GM18858 (cell line): ENCODE data around the gene SNRNP48.
A peak's percentile ranks its signal among the peaks of the same experiment; 100 is the strongest.

ENCODE experiments used
- ATAC-seq: cut with Tn5 transposase; IDR thresholded peaks from one replicate; pipeline ENCODE4 v1.9.1; 2021; ENCODE audit not compliant: unreplicated experiment

SNRNP48 gene

GRCh38 chr6:7591770-7592169, 1.8 kb downstream of the SNRNP48 start:
- ATAC-seq, result no peak

- ATAC-seq, result no peak
Measured at GRCh38 chr6:7593229-7593628, 3.2 kb downstream of the SNRNP48 start.

- ATAC-seq, result no peak
Measured at GRCh38 chr6:7594579-7595125, 4.7 kb downstream of the SNRNP48 start.

GRCh38 chr6:7604003-7604402, 14.0 kb downstream of the SNRNP48 start:
- ATAC-seq, result no peak

- peak; percentile 83 for ATAC-seq
Measured at GRCh38 chr6:7604506-7604905, 14.5 kb downstream of the SNRNP48 start.

GRCh38 chr6:7615611-7616383, 25.8 kb downstream of the SNRNP48 start:
- no peak for ATAC-seq

- peak; percentile 76 for ATAC-seq
Measured at GRCh38 chr6:7617801-7618764, 28.1 kb downstream of the SNRNP48 start.

- no peak for ATAC-seq
Measured at GRCh38 chr6:7621761-7622160, 31.8 kb downstream of the SNRNP48 start.

GRCh38 chr6:7624796-7625710, 35.1 kb downstream of the SNRNP48 start:
- ATAC-seq, result no peak

- no peak for ATAC-seq
Measured at GRCh38 chr6:7628479-7628878, 38.5 kb downstream of the SNRNP48 start.

- ATAC-seq, result no peak
Measured at GRCh38 chr6:7628909-7629308, 38.9 kb downstream of the SNRNP48 start.

- ATAC-seq, result no peak
Measured at GRCh38 chr6:7629321-7629720, 39.3 kb downstream of the SNRNP48 start.

- ATAC-seq, result no peak
Measured at GRCh38 chr6:7630792-7631191, 40.8 kb downstream of the SNRNP48 start.

GRCh38 chr6:7631466-7631865, 41.5 kb downstream of the SNRNP48 start:
- ATAC-seq, result no peak

GRCh38 chr6:7632501-7633290, 42.7 kb downstream of the SNRNP48 start:
- ATAC-seq, result no peak

- ATAC-seq, result no peak
Measured at GRCh38 chr6:7633361-7633760, 43.4 kb downstream of the SNRNP48 start.

GRCh38 chr6:7636151-7636550, 46.2 kb downstream of the SNRNP48 start:
- ATAC-seq, result no peak

- no peak for ATAC-seq
Measured at GRCh38 chr6:7637533-7637932, 47.5 kb downstream of the SNRNP48 start.

GRCh38 chr6:7639427-7639826, 49.4 kb downstream of the SNRNP48 start:
- no peak for ATAC-seq

- ATAC-seq, result no peak
Measured at GRCh38 chr6:7640016-7640415, 50.0 kb downstream of the SNRNP48 start.
